Coronary artery (tissue), 2 donors: Measurements from ENCODE around the gene REEP6.
"Not testable (repeated sequence)": the region's sequence is repeated elsewhere in the genome, so short reads cannot be mapped to it uniquely, and the experiment has no call there.

Source experiments
- DNase-seq: peaks from one replicate; pipeline ENCODE4 v3.0.0-alpha.2; 2017; ENCODE audit warnings: low spot score
- H3K27ac ChIP-seq, 2 donors: fragments of 200-600 bp; sonication (generic); one replicate each; pipeline ENCODE4 v1.5.1; 2016 to 2019
- H3K4me3 ChIP-seq: fragments of 200-600 bp; sonication (generic); 2 replicates; pipeline ENCODE4 v1.5.1; 2016; ENCODE audit warnings: mild to moderate bottlenecking, moderate library complexity
- CTCF ChIP-seq: fragments of 200-600 bp; sonication (generic); IDR thresholded peaks from one replicate; pipeline ENCODE4 v1.5.1; 2019; ENCODE audit warnings: antibody characterized with exemption

REEP6 gene

DNA sequence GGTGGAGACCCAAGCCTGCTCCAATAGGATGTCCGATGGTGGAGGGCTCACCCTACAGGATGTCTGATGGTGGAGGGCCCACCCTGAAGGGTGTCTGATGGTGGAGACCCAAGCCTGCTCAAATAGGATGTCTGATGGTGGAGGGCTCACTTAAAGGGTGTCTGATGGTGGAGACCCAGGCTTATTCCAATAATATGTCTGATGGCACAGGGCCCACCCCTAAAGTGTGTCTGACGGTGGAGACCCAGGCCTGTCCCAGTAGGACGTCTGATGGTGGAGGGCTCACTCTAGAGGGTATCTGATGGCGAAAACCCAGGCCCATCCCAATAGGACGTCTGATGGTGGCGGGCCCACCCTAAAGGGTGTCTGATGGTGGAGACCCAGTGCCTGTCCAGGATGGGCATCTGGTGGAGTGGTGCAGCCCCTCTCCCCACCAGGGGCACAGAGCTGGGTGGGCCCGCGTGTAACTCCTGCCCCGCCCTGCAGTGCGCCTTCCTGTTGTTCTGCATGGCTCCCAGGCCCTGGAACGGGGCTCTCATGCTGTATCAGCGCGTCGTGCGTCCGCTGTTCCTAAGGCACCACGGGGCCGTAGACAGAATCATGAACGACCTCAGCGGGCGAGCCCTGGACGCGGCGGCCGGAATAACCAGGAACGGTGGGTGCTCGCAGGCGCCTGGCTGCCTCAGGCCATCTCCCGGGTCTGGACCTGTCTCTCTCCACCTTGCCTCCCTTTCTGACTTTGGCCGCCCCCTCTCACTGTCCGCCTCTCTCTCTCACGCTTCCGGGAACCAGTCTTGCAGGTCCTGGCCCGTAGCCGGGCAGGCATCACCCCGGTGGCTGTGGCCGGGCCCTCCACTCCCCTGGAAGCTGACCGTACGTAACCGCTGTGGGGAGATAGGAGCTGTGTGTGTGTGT lies 5.1 kb downstream of the REEP6 start:
- Histone ChIP-seq H3K27ac (no peak overlapping the region), H3K4me3 (no peak overlapping the region)
- TF ChIP-seq CTCF, result no peak
- DNase-seq, result no peak

- no peak for TF ChIP-seq CTCF
- H3K27ac ChIP-seq, result no peak overlapping the region
- no peak overlapping the region for H3K4me3 ChIP-seq
- DNase-seq, result no peak
Measured at GRCh38 chr19:1496714-1497577, 6.0 kb downstream of the REEP6 start.

DNA sequence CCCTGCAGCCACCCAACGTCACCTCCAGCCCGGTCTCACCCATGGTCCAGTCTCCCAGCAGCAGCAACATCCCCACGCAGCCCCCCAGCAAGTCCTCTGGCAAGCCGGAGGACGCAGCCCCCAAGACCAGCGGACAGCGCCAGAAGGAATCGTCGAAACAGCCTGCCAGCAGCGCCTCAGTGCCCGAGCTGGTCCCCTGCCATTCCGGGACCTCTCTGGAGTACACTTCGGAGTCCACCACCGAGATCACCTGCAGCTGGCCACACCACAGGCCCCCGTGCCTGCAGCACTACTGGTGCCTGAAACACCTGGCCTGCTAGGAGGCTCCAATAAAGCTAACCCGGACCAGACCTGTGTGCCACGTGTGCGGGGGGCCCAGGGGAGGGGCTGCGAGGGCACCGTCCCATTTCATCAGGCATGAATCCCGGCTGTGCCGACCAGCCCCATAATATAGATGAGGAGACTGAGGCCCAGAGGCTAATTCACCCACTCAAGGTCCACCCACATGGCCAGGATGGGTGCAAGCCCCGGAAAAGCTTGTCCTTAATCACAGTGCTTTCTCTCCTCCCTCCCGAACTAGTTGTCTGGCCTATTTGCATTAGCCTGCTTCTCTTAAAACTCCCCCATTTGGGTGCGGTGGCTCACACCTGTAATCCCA lies 6.7 kb downstream of the REEP6 start:
- TF ChIP-seq CTCF, result no peak
- Histone ChIP-seq H3K27ac (no peak overlapping the region), H3K4me3 (no peak overlapping the region)
- no peak for DNase-seq

DNA sequence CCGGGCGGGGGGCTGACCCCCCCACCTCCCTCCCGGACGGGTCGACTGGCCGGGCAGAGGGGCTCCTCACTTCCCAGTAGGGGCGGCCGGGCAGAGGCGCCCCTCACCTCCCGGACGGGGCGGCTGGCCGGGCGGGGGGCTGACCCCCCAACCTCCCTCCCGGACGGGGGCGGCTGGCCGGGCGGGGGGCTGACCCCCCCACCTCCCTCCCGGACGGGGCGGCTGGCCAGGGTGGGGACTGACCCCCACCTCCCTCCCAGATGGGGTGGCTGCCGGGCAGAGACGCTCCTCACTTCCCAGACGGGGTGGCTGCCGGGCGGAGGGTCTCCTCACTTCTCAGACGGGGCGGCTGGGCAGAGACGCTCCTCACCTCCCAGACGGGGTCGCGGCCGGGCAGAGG lies 8.2 kb downstream of the REEP6 start:
- not testable (repeated sequence) for DNase-seq, H3K4me3 ChIP-seq, H3K27ac ChIP-seq

- DNase-seq, result no peak
- TF ChIP-seq CTCF, result no peak
- no peak overlapping the region for H3K4me3 ChIP-seq
- no peak overlapping the region for H3K27ac ChIP-seq
Measured at GRCh38 chr19:1501200-1501595, 10.2 kb downstream of the REEP6 start.

DNA sequence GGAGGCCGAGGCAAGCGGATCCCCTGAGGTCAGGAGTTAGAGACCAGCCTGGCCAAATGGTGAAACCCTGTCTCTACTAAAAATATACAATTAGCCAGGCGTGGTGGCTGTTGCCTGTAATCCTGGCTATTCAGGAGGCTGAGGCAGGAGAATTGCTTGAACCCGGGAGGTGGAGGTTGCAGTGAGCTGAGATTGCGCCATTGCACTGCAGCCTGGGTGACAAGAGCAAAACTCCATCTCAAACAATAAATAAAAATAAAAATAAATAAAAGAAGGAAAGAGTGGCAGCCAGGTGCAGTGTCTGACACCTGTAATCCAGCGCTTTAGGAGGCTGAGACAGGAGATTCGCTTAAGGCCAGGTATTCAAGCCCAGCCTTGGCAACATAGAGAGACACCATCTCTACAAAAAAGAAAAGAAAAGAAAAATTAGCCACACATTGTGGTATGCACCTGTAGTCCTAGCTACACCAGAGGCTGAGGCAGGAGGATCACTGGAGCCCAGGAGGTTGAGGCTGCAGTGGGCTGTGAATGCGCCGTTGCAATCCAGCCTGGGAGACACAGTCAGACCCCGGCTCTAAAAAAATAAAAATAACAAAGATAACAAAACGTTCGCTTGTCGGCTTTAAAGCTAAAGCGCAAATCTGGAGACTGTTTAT lies 11.6 kb downstream of the REEP6 start:
- Histone ChIP-seq H3K4me3 (peak overlapping the region; percentile 42), H3K27ac (no peak overlapping the region)
- no peak for TF ChIP-seq CTCF
- DNase-seq, result no peak
